C4-2B (cell line): ENCODE measurements around the gene ACCSL.

Source experiments
- H3K27ac ChIP-seq: fragments of 450-650 bp; 2 replicates; pipeline ENCODE4 v1.5.1; 2017
- ZFX ChIP-seq: fragments of 450-650 bp; IDR thresholded peaks from 2 replicates; pipeline ENCODE4 v1.6.1; 2017
- TF ChIP-seq, protein P1 (sequence below): fragments of 450-650 bp; conservative IDR thresholded peaks from 2 replicates; pipeline ENCODE4 v1.5.1; 2017; ENCODE audit warnings: mild to moderate bottlenecking

ACCSL gene

GRCh38 chr11:44031549-44031948, 16.2 kb upstream of the ACCSL start:
- H3K27ac ChIP-seq, result no peak overlapping the region
- TF ChIP-seq ZFX, result no peak
- TF ChIP-seq, protein P1, sequence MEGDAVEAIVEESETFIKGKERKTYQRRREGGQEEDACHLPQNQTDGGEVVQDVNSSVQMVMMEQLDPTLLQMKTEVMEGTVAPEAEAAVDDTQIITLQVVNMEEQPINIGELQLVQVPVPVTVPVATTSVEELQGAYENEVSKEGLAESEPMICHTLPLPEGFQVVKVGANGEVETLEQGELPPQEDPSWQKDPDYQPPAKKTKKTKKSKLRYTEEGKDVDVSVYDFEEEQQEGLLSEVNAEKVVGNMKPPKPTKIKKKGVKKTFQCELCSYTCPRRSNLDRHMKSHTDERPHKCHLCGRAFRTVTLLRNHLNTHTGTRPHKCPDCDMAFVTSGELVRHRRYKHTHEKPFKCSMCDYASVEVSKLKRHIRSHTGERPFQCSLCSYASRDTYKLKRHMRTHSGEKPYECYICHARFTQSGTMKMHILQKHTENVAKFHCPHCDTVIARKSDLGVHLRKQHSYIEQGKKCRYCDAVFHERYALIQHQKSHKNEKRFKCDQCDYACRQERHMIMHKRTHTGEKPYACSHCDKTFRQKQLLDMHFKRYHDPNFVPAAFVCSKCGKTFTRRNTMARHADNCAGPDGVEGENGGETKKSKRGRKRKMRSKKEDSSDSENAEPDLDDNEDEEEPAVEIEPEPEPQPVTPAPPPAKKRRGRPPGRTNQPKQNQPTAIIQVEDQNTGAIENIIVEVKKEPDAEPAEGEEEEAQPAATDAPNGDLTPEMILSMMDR, result no peak

GRCh38 chr11:44032299-44033085, 15.3 kb upstream of the ACCSL start:
- TF ChIP-seq, protein P1, result no peak
- TF ChIP-seq ZFX, result no peak
- H3K27ac ChIP-seq, result no peak overlapping the region

- no peak overlapping the region for H3K27ac ChIP-seq
- no peak for TF ChIP-seq ZFX
- TF ChIP-seq, protein P1, result no peak
These were observed 14.3 kb upstream of the ACCSL start for GRCh38 chr11:44033411-44033850.

GRCh38 chr11:44033856-44034255, 13.9 kb upstream of the ACCSL start:
- TF ChIP-seq, protein P1, result no peak
- no peak for TF ChIP-seq ZFX
- no peak overlapping the region for H3K27ac ChIP-seq

GRCh38 chr11:44034639-44035038, 13.1 kb upstream of the ACCSL start:
- H3K27ac ChIP-seq, result no peak overlapping the region
- no peak for TF ChIP-seq ZFX

GRCh38 chr11:44036811-44037657, 10.7 kb upstream of the ACCSL start:
- TF ChIP-seq, protein P1, result peak; percentile 80
- TF ChIP-seq ZFX, result no peak
- H3K27ac ChIP-seq, result no peak overlapping the region

- no peak overlapping the region for H3K27ac ChIP-seq
- no peak for TF ChIP-seq ZFX
- TF ChIP-seq, protein P1, result peak; percentile 56
These were observed 10.2 kb upstream of the ACCSL start for GRCh38 chr11:44037658-44037998.
